HG02973 (cell line): ENCODE measurements around the gene NPC2.
"Not testable (repeated sequence)": the region's sequence is repeated elsewhere in the genome, so short reads cannot be mapped to it uniquely, and the experiment has no call there.

Experiments used
- ATAC-seq: cut with Tn5 transposase; IDR thresholded peaks from one replicate; pipeline ENCODE4 v1.9.1; 2021; ENCODE audit warnings: moderate library complexity; ENCODE audit not compliant: unreplicated experiment

Gene NPC2

GRCh38 chr14:74492776-74493342 lies at the start of gene NPC2:
TSS of gene NPC2 (minus strand) at chr14:74493305. CDS start at chr14:74493274, 31 bp downstream.
- no peak for ATAC-seq

GRCh38 chr14:74542056-74542685 lies 49.1 kb upstream of the NPC2 start:
- ATAC-seq = no peak

- ATAC-seq = no peak
Observed at GRCh38 chr14:74541225-74541624, 48.1 kb upstream of the NPC2 start.

- ATAC-seq = no peak
Observed at GRCh38 chr14:74539503-74539902, 46.4 kb upstream of the NPC2 start.

- no peak for ATAC-seq
Observed at GRCh38 chr14:74538411-74539391, 45.6 kb upstream of the NPC2 start.

GRCh38 chr14:74536336-74536735 lies 43.2 kb upstream of the NPC2 start:
- ATAC-seq = not testable (repeated sequence)

GRCh38 chr14:74535756-74536325 lies 42.7 kb upstream of the NPC2 start:
- ATAC-seq = no peak

GRCh38 chr14:74533576-74533975 lies 40.5 kb upstream of the NPC2 start:
- no peak for ATAC-seq

GRCh38 chr14:74532246-74532645 lies 39.1 kb upstream of the NPC2 start:
- no peak for ATAC-seq

GRCh38 chr14:74531467-74531866 lies 38.4 kb upstream of the NPC2 start:
- no peak for ATAC-seq

GRCh38 chr14:74531006-74531405 lies 37.9 kb upstream of the NPC2 start:
- ATAC-seq = no peak

- no peak for ATAC-seq
Observed at GRCh38 chr14:74528886-74529285, 35.8 kb upstream of the NPC2 start.

GRCh38 chr14:74528406-74528805 lies 35.3 kb upstream of the NPC2 start:
- no peak for ATAC-seq

GRCh38 chr14:74527736-74528280 lies 34.7 kb upstream of the NPC2 start:
- no peak for ATAC-seq

- no peak for ATAC-seq
Observed at GRCh38 chr14:74526854-74527585, 33.9 kb upstream of the NPC2 start.

- no peak for ATAC-seq
Observed at GRCh38 chr14:74525361-74525851, 32.3 kb upstream of the NPC2 start.

- ATAC-seq = no peak
Observed at GRCh38 chr14:74524812-74525135, 31.7 kb upstream of the NPC2 start.

GRCh38 chr14:74524076-74524811 lies 31.1 kb upstream of the NPC2 start:
- ATAC-seq = no peak

- no peak for ATAC-seq
Observed at GRCh38 chr14:74522740-74523139, 29.6 kb upstream of the NPC2 start.

GRCh38 chr14:74521756-74522155 lies 28.7 kb upstream of the NPC2 start:
- ATAC-seq = no peak
